HG03064 (cell line): ENCODE results near the gene MYH14.

ENCODE experiments used
- ATAC-seq: cut with Tn5 transposase; IDR thresholded peaks from one replicate; pipeline ENCODE4 v1.9.1; 2021; ENCODE audit warnings: low read depth; ENCODE audit not compliant: unreplicated experiment

The MYH14 gene

DNA sequence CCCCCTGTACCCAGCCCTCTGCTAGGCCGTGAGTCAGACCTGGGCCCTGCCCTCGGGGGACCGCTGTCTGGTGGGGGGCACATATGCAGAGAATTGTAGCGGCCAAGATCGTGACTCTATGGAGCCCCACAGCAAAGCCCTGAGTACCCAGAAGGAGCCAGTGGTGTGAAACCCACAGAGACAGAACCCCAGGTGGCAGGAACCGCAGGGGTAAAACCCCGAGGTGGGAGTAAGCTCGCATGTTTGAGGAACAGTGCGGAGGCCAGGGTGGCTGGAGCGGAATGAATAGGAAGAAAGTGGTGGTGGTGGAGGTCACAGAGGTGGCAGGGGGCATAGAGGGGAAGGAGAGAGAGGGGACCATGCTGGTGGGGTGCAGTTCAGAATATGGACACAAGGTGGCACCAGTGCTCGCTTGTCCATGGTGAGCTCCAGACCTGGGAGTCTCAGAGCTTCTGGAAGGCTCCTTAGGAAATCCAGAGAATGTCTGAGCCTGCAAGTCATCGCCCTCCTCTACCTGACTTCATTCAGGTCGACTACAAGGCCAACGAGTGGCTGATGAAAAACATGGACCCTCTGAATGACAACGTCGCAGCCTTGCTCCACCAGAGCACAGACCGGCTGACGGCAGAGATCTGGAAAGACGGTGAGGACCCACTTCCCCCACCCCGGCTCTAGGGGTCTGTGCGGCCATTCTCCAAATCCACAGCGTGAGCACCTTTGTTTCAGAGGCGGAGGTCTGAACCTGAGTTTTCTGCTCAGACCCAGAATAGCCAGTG is 48.9 kb downstream of the MYH14 start:
- no peak for ATAC-seq

DNA sequence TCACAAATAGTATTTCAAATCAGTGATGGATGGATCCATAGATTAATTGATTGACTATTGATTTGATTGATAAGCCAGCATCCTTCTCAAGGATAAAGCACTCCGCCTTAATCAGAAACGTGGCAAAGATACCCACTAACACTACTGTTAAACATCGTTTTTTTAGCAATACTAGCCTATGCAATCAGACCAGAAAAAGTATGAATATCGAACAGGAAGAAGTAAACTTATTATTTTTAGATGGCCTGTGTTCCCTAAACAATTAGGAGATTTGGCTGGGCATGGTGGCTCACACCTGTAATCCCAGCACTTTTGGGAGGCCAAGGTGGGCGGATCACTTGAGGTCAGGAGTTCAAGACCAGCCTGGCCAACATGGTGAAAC is 49.5 kb downstream of the MYH14 start:
- ATAC-seq: no peak

DNA sequence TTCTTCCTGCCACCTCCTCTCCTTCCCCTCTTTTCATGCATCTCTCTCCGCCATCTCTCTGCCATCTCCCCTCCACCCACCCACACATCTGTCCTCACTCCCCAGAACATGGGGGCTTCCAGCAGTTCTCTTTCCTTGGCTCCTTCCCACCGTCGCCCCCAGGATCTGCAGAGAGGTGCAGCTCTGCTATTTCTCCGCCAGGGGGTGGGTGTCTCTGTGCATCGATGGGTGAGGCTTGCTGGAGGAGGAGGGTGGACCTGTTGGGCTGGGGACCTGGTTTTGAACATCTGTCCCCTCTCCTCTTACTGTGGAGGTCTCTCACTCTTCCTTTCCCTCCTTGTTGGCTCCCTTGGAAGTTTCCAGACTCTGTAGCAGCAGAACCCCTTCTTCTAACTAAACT is 51.7 kb downstream of the MYH14 start:
- ATAC-seq: no peak

DNA sequence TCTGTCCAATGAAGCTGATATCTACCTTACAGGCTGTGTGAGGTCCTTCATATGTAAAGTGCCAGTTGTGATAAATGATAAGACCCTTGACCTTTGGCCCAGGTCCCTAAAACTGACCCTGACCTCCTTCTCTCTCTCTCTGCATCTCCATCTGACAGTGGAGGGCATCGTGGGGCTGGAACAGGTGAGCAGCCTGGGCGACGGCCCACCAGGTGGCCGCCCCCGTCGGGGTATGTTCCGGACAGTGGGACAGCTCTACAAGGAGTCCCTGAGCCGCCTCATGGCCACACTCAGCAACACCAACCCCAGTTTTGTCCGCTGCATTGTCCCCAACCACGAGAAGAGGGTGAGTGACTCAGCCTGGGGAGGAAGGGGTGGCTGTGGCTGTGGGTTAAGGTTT is 53.7 kb downstream of the MYH14 start:
- no peak for ATAC-seq

DNA sequence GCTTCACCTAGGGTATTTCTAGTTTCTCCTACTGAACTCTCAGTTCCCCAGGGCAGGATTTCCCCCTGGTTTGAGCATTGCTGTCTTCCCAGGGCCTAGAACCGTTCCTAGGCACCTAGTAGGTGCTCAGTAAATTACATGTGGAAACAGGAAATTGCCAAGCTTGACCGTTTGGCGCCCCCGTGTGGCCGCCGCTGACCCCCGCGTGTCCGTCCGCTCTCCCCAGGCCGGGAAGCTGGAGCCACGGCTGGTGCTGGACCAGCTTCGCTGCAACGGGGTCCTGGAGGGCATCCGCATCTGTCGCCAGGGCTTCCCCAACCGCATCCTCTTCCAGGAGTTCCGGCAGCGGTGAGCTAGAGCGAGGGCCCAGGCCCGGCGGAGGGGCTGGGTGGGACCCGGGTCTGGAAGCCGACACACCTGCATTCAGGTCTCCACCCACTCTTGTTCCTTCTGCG is 55.5 kb downstream of the MYH14 start:
- no peak for ATAC-seq

DNA sequence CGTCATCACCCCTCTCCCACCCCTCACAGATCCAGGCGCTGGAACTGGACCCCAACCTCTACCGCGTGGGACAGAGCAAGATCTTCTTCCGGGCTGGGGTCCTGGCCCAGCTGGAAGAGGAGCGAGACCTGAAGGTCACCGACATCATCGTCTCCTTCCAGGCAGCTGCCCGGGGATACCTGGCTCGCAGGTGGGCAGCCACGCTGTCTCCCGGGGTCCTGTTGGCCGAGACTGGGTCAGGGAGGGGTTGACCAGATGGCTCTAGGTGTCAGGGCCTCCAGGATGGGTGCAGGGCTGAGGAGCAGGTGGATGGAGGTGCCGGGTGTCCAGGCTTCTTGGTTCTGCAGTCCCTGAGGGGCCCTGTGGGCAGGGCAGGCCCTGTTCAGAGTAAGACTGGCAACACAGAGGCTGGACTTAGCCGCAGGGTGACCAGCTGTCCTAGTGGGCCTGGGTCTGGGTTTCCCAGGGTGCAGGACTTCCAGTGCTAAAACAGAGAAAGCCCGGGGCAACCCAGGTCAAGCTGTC is 58.1 kb downstream of the MYH14 start:
- ATAC-seq: no peak

DNA sequence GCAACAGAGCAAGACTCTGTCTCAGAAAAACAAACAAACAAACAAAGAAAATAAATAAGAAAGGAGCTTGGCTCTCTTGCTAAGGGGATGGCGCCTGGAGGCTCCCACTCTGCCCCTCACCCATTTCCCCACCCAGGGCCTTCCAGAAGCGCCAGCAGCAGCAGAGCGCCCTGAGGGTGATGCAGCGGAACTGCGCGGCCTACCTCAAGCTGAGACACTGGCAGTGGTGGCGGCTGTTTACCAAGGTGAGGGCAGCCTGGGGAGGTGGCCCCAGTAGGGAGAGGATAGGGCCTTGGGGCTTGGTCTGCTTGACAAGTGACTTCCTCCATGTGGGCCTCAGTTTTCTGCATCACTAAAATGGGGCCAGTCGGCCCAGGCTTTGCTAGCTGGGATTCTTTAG is 59.8 kb downstream of the MYH14 start:
- no peak for ATAC-seq

DNA sequence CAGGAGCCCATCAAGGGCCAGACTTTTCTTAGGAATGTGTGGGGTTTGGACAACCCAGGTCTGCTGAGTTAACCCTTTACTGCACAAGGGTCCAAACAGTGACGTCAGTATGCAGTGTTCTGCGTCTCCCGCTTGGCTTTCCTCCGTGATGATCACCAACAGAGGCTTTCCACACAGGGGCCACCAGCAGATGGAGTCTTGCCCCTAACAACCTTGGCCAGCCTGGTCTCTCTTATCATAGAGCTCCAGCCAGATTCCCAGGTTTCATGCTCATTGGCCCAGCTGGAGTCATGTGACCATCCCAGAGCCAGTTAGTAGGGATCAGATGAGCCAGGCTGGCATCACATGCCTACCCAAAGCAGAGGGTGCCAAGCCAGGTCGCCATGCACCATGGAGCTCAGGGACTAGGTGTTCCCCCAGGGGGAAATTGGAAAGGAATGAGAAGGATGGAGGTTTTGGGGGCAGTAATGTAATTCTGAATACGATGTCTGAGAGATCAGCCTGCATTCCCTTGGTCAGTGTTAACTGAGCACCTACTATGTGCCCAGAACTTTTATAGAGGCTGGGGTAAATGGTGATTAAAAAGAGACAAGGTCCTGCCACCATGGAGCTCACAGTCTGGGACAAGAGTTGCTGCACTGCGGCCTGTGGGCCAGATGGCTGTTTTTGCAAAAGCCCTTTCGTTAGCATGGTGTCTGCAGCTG is 61.2 kb downstream of the MYH14 start:
- ATAC-seq: no peak

DNA sequence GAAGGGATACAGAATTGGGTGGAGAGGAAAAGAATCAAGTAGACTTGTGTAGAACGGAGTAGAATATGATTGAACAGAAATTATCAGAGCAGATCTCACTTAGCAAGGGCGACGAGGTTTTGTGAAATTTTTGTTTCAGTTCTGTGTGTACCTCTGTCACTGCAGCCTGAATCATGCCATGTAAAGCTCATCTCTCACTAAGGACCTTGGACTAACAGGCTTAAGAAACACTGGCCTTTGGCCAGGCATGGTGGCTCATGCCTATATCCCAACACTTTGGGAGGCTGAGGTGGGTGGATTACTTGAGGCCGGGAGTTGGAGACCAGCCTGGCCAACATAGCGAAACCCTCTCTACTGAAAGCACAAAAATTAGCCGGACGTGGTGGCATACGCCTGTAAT is 62.6 kb downstream of the MYH14 start:
- no peak for ATAC-seq

DNA sequence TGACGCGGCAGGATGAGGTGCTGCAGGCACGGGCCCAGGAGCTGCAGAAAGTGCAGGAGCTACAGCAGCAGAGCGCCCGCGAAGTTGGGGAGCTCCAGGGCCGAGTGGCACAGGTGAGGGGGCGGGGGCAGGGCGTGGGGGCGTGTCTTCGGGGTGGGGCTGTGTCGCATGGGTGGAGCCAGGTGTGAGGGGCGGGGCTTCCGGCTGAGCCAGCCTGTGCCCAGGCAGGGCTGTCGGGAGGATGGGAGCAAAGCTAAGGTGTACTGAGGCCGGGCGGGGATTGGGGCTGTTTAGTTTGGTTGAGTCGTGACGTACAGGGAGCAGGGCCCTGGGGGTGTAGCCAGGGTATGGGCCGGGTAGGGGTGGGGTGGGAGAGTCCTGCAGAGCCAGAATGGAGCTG is 63.5 kb downstream of the MYH14 start:
- ATAC-seq: no peak

DNA sequence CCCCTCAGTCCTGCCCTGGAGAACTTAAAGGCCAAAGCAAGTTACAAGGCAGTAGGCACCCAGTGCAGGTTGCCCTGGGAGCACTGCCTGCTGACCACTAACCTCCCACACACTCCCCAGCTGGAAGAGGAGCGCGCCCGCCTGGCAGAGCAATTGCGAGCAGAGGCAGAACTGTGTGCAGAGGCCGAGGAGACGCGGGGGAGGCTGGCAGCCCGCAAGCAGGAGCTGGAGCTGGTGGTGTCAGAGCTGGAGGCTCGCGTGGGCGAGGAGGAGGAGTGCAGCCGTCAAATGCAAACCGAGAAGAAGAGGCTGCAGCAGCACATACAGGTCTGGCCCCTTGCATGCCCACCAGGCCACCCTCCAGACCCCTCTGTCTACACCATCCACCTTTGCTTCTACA is 64.6 kb downstream of the MYH14 start:
- no peak for ATAC-seq

DNA sequence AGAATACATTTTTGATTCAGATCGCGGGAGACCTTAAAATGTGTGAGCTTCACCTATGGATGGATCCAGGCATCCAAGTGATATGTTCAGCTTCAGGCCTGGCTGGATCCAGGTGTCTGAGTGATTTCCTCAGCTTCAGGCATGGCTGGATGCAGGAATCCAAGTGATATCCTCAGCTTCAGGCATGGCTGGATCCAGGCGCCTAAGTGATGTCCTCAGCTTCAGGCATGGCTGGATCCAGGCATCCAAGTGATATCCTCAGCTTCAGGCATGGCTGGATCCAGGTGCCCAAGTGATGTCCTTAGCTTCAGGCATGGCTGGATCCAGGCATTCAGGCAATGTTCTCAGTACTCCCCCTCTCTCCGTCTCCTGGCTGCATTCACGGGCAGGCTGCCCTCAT is 65.1 kb downstream of the MYH14 start:
- ATAC-seq: no peak

DNA sequence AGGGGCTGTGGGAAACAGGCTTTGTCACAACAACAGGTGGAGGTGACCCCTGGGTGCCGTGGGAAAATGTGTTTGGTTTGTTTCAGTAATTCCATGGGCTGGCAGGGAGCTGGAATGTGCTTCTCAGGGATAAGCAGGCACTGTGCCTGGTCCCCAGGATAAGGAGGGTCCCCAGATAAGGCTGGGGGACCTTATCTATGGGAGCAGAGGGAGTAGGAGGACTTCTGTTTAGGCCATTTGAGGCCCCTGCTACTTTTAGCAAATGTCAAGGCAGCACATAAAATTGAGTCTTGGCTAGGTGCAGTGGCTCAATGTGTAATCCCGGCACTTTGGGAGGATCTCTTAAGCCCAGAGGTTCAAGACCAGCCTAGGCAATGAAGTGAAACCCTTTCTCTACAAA is 66.2 kb downstream of the MYH14 start:
- ATAC-seq: no peak

DNA sequence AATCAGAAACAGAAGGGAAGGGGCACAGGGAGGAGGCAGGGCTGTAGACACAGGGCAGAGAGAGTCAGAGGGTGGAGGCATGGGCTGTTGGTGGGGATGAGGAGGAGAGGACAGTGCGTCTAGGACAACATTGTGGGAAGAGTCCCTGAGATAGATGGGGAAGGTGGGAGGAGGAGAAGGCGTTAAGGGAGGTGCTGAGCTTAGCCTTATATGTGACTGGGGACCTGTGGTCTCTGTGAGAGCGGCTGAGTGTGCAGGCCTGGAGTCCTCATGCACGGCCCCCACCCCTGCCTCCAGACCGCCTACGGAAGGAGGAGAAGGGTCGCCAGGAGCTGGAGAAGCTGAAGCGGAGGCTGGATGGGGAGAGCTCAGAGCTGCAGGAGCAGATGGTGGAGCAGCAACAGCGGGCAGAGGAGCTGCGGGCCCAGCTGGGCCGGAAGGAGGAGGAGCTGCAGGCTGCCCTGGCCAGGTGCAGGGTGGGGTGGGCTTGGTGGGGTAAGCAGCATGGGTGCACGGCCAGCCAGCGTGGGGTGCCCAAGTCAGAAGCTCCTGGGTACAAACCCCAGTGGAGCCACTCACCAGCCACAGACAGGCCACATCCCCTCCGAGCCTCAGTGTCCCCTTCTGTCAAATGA is 69.0 kb downstream of the MYH14 start:
- ATAC-seq: no peak

DNA sequence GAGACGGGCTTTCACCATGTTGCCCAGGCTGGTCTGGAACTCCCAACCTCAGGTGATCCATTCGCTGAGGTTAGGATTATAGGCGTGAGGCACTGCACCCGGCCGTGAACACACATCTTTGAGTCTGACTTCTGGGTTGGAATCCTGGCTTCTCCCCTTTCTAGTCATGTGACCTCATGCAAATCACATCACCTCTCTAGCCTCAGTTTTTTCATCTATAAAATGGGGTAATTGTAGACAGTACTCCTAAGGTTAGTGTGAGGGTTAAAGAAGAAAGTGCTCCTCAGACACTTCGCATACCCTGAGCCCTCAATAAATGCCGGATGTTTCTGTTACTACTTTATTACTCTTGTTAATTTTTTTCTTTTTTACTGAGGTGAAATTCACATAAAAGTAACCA is 70.4 kb downstream of the MYH14 start:
- ATAC-seq: no peak

DNA sequence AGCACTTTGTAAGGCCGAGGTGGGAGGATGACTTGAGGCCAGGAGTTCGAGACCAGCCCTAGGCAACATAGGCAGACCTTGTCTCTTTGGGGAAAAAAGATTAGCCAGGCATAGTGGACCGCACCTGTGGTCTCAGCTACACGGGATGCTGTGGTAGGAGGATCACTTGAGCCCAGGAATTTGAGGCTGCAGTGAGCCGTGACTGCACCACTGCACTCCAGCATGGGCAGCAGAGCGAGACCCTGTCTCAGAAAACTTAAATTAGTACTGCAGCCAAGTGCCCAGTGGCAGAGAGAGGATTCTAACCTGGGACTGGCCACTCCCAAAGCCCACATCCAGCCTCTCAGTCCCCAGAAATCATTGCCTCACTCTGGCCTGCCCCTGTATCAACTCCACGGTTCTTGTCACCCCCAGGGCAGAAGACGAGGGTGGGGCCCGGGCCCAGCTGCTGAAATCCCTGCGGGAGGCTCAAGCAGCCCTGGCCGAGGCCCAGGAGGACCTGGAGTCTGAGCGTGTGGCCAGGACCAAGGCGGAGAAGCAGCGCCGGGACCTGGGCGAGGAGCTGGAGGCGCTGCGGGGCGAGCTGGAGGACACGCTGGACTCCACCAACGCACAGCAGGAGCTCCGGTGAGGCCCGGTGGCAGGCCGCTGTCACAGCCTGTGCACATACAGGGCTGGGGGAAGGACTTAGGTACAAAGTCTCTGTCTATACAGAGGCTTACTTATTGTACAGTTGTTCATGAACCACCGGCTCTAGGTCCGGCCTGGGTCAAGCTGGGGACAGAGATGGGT is 72.4 kb downstream of the MYH14 start:
- no peak for ATAC-seq

DNA sequence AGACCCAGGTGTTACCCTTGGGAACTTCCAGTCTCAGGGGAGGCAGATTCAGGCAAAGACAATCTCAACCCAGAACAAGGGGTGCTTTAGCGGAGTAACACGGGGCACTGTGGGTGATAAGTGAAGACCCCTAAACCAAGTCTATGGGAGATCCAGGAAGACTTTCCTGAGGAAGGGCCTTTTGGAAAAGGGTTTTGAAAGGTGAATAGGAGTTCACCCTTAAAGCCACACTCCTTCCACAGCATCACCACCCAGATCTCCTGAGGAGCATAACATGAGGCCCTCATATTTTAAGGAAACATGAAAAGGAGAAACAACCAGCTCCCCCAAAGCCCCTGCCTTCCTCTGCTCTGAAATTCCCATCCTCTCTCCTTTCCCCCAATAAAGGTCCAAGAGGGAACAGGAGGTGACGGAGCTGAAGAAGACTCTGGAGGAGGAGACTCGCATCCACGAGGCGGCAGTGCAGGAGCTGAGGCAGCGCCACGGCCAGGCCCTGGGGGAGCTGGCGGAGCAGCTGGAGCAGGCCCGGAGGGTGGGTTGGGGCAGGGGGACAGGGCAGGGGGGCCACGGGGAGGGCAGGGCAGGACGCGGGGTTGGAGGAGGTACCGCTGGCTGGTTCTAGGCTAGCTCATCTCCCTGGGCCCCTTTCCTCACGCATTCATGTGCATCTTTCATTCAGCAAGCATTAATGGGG is 73.1 kb downstream of the MYH14 start:
- no peak for ATAC-seq

DNA sequence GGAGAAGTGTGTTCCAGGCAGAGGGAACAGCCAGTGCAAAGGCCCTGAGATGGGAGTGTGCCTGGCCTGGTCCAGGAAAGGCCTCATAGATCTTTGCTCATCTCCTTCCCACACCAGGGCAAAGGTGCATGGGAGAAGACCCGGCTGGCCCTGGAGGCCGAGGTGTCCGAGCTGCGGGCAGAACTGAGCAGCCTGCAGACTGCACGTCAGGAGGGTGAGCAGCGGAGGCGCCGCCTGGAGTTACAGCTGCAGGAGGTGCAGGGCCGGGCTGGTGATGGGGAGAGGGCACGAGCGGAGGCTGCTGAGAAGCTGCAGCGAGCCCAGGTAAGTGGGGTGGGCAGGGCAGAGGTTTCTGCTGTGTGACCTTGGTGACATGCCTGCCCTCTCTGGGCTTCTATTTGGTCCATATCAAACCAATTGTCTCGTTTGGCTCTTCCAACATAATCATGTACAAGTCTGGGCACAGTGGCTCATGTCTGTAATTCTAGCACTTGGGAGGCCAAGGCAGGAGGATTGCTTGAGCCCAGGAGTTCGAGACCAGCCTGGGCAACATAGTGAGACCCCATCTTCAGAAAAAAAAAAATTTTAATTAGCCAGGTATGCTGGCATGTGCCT is 74.7 kb downstream of the MYH14 start:
- ATAC-seq: no peak

DNA sequence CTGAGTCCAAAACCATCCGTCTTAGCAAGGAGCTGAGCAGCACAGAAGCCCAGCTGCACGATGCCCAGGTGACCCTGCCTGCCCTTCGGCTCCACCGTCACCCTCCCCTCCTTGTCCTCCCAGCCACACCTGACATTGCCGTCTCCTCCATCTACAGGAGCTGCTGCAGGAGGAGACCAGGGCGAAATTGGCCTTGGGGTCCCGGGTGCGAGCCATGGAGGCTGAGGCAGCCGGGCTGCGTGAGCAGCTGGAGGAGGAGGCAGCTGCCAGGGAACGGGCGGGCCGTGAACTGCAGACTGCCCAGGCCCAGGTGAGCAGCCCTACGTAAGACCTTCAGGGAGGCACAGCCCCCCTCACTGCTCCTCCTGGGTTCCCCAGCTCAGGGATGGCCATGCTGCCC is 76.7 kb downstream of the MYH14 start:
- ATAC-seq: no peak

DNA sequence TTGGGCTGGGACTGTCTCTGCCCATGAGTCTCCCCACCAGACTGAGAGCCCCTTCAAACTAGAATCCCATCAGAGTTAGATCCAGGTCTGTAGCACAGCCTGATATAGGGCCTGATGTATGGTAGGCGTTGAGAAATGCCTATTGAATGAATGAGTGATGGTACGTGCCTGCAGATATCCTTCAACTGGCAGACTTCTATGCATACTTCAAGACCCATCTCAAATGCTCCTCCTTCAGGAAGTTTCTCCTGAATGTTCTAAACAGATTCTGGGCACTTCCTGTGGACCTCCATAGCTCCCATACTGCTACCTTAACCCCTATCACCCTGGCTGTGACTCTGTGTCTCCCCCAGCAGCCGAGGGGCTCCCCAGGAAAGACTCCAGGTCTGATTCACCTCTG is 77.6 kb downstream of the MYH14 start:
- no peak for ATAC-seq
